Activated effector memory CD4-positive, alpha-beta T cell treated with Interleukin-2 at 50 U/mL for 16 hours (primary cell): ENCODE data around the gene STK32B.
"Not testable (repeated sequence)": the region's sequence is repeated elsewhere in the genome, so short reads cannot be mapped to it uniquely, and the experiment has no call there.

Source experiments
- DNase-seq: peaks from one replicate; pipeline ENCODE4 v3.0.0-alpha.2; 2020

Gene STK32B

DNA sequence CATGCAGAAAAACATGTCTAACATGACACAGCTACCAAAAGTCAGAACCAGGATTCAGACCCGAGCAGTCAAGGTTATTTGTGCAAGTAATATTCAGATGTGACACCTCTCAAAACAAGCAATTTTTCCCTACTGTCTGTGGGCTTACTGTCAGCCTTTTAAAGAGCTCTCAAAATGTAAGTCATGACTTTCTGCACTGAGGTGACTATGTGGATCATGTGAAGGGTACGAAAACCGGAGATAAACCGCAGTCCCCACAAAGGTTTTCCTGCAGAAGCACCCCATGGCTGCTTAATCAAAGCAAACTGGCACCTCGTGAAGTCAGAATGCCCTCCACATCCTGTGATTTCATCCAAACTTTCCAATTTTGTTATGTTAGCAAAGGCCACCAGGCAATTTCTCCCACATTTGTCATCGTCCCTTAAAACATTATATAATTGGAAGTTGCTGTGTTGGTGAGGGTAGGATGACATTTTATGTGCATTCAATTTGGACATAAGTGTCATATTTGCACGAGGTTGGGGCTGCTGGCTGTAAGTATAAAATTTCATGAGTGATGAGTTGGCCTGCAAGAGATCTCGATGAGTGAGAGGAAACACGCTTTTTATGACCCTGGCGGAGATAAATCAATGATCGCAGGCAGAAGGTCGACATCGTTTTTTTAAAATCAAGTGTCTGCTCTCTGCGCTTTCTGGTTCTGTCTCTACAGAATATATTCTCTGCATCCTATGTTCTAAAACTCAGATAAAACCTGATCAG lies 161.2 kb downstream of the STK32B start:
- DNase-seq: no peak

DNA sequence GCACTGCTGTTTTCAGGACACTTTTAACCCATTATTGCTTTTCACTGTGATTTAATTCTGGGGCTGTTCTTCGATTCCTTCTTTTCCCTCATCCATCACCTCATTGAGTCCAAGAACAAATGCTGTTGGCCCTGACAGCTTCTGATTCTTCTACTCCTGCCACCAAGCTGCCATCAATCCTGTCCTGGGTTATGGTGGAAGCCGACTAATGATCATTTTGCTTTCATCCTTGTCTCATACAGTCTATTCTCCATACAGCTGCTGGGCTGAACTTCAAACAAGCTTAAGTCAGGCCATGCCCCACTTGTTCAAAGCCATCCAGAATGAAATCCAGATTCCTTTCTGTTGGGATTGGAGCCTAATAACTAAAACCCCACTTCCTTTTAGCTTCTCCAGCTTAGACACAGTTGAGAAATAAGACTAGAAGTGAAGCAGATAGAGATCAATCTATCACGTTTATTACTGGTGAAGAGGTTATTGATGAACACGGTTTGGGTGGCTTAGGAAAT lies 161.9 kb downstream of the STK32B start:
- DNase-seq: no peak

DNA sequence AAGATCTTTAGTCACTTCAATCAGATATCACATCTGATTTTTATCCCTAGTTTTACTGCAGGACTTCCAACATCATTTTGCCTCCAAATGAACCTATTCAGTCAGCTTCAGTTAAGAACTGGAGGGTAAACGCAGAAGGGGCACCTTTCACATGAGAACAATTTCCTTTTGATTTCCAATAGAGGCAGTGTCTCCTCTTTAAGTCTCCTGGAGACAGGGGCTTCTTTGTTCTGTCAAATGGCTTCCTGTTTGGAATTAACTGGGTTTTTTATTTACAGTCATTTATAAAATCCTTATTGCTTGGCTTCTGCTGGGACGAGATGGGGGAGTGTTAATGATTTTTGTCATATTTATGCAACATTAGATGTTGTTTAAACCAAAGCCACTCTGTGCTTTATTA lies 164.0 kb downstream of the STK32B start:
- DNase-seq: no peak

DNA sequence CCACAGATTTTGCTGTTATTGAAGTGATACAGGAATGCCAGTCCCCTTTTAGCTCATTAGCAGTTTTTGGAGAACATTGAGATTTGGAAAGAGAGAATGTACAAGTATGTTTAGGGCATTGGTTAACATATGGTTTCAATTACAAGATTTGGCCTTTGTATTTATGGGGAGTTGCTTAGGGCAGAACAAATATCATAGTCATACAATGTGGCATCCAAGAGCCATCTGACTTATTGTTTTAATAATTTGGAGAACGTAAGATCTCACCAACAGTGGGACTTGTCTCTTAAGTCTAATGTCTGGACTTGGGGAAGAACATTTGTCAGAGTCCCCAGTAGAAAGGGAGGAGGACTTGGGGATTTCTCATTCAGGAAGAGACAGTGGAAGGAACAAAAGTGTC lies 166.1 kb downstream of the STK32B start:
- no peak for DNase-seq

DNA sequence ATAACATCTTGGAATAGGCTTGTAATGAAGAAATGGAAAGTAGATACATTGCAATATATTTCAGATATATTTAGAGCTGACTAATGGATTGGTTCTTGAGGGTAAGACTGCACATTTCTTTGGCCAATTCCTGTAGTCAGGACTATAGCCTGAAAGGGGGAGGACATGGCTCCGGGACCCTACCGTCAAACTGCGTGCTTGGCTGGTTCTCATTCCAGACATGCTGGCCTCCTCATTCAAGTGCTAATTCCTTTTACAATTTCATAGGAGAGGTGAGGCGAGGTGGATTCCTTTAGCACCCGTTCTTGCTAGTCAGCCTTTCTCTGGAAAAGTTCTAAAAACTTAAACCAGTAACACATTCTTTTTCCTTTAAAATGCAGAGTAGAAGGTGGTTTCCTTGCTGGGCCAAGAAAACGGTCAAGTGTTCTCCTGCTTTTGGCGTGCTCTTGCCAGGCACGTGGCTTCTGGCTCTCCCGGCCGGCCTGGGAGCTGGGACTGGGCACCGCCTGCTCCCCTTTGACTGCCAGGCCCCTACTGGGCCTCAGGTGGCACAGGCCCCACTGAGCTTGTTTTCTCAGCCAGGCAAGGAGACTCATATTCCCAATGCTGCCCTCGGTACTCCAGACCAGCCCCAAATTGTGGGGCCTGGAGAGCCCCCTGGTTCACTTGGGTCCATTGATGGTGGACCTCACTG lies 167.2 kb downstream of the STK32B start:
- no peak for DNase-seq

DNA sequence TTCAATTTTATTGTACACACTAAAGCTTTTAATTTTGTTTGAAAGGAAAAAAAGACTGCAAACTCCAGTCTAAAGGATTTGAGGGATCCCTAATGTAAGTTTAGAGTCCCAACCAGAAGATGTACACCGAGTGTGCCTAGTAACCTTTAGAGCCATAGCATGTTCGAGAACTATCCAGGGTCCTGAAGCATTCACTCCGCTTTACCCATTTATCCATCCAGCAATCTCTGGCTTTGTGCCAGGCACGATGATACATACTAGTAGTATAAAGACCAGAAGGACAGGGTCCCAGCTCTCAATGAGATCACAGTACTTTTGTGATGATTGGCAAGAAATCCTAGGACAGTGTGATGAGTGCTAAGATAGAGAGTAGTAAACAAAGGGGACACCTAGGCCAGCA lies 168.7 kb downstream of the STK32B start:
- no peak for DNase-seq

DNA sequence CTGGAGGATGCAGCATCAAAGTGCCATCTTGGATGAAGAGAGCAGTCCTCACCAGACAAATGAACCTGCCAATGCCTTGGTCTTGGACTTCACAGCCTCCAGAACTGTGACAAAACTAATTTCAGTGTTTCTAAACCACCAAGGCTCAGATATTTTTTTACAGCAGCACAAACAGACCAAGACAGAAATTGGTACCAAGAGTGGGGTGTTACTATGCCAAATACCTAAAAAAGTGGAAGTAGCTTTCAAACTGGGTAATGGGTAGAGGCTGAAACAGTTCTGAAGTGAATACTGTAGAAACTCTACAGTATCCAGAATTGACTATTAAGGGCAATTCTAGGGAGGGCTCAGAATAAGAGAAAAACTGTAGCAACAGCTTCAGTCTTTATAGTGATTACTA lies 170.8 kb downstream of the STK32B start:
- no peak for DNase-seq

DNA sequence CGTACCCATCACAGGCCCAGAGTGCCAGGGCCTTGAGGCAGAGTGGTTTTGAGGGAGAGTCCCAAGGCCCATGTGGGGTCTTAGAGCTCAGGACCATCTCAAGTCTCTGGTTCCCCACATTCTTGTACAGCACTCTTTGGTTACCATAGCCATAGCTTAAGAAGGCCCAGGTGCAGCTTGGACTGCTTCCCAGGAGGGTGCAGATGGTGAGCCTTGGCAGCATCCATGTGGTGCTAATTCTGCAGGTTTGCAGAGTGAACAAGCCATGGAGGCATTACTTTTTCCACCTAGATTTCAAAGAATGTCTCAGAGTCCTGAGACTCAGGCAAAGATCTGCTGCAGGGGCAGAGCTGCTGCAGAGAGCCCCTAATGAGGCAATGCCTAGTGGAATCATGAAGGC lies 171.7 kb downstream of the STK32B start:
- DNase-seq: no peak

DNA sequence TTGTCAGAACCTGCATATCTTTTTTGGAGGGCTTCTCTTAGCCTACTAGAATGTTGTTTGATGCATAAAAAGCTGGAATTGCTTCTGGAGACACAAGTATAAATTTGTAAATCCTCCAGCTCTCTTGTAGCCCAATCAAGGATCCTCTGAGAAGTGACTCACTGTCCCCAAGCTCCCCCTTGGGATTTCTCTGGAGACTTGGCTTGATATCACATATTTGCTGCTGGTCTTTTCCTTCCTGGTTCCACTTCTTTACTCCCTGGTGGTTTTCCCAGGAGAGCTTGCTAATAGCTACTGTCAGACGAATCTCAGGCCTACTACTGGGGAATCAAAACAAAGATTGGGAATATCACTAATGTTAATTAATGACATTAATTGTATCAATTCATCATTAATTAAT lies 173.1 kb downstream of the STK32B start:
- DNase-seq: no peak

DNA sequence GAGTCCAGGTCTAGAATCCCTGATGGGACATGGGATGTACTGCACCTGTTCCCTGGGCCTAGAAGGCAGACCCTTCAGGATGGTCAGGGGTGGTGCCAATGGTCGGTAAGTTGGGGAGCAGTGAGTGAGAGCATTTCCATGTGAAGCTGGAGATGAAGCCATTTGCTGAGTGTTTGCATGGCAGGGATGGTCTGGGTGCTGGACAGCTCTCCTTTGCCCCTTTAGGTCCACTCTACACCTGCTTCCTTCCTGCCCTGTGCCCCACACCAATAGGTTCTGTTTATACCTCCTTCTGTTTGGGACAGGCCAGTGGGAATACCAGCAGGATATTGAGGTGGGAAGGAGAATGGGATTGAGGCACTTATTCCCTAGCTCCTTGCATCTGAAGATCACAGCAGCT lies 181.3 kb downstream of the STK32B start:
- no peak for DNase-seq

DNA sequence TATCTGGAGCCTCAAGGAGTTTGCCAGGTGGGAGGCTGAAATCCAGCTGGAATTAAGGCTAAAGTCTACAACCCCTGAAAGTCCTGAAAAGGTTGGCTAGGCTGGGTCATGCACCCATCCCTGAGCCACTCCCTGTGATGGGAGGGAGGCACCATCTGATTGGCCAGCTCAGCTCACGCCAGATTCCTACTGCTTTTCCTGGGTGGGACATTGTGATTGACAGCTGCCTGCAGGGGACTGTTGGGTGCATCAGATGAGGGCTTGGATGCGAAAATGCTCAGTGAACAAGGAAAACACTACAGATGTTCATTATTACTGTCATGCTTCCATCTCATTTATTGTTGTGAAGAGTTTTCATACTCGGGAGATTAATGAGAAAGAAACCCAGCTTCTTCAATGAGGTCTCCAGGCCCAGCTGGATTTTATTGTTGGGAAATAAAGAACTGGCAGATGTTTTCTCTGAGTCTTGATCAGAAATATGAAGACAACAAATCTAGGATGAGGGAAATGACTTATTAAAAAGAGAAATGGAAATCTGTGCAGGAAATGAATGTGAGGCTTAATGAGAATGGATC lies 185.9 kb downstream of the STK32B start:
- DNase-seq: no peak

DNA sequence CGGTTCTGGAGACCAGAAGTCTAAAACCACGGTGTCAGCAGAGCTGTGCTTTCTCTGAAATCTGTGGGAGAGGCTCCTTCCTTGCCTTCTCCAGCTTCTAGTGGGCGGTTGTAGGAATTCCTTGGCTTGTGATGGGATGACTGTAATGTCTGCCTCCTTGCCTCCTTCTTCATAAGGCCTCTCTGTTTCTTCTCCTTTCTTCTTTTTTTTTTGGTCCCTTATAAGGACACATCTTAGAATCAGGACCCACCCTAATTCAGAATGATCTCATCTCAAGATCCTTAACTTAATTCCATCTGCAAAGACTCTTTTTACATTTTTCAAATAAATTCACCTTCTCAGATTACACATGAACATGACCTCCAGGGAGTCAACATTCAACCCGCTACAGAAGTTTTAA lies 186.9 kb downstream of the STK32B start:
- no peak for DNase-seq

DNA sequence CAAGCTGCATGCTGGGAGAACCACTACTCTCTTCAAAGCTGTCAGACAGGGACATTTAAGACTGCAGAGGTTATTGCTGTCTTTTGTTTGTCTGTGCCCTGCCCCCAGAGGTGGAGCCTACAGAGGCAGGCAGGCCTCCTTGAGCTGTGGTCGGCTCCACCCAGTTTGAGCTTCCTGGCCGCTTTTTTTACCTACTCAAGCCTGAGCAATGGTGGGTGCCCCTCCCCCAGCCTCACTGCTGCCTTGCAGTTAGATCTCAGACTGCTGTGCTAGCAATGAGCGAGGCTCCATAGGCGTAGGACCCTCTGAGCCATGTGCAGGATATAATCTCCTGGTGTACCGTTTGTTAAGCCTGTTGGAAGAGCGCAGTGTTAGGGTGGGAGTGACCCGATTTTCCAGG lies 195.8 kb downstream of the STK32B start:
- DNase-seq: not testable (repeated sequence)

DNA sequence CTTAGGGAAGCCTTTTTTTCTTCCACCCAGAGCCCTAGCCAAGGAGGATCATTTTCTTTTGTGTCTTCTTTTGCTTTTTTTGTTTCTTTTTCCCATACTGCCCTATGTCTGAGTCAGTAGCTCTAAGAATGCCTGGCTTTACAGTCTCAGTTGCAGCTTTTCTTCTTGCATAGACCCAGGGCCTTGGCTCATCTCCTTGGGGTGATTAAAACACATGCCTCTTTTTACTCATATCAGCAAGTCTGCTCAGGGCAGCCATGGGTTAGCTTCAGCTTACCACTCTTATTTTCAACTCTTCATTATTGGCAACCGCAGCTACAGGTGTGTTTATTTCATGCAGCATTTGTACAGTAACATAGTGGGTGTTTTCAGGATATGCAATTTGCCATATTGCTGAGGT lies 196.5 kb downstream of the STK32B start:
- DNase-seq: no peak

DNA sequence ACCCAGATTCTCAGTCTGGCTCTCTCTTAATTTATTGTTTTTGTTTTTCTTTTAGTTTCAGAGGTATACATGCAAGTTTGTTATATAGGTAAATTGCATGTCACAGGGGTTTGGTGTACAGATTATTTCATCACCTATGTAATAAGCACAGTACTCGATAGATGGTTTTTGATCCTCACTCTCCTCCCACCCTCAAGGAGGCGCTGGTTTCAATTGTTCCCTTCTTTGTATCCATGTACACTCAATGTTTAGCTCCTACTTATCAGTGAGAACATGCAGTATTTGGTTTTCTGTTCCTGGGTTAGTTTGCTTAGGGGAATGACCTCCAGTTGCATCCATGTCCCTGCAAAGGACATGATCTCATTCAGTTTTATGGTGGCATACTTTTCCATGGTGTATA lies 198.4 kb downstream of the STK32B start:
- no peak for DNase-seq

DNA sequence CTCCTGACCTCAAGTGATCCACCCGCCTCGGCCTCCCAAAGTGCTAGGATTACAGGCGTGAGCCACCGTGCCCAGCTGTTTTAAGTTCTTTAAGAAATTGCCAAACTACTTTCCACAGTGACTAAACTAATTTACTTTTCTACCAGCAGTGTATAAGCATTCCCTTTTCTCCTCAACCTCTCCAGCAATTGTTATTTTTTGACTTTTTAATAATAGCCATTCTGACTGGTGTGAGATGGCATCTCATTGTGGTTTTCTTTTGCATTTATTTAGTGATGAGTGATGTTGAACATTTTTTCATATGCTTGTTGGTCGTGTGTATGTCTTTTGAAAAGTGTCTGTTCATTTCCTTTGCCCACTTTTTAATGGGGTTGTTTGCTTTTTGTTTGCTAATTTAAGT lies 199.3 kb downstream of the STK32B start:
- not testable (repeated sequence) for DNase-seq

DNA sequence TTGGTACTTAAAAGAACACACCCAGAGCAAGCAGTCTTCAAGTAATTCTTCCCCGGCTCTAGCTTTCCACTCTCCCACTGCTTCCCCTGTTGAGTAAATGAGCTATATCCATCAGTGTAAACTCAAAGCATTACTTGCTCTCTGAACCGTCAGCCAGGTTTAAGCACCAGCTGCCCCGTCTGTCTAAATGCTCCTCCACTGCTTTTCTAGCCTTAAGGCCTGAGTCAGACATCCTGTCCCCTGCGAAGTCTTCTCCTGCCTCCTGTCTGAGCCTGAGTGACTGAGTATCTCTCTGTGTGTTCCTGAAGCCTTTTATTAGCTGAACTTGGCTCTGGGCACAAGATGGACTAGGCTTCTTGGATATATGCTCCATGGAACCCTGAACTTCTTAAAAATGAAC lies 205.1 kb downstream of the STK32B start:
- no peak for DNase-seq

DNA sequence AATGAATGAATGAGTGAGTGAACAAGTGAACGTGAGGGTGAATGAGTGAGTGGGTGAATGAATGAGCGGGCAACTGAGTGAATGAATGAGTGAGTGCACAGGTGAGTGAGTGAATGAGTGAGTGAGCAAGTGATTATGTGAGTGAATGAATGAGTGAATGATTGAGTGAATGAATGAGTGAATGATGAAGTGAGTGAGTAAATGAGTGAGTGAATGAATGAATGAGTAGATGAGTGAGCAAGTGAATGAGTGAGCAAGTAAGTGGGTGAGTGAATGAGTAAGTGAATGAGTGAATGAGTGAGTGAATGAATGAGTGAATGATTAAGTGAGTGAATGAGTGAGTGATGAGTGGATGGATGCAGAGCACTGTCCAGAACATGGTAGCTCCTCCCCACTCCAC lies 205.8 kb downstream of the STK32B start:
- DNase-seq: no peak

DNA sequence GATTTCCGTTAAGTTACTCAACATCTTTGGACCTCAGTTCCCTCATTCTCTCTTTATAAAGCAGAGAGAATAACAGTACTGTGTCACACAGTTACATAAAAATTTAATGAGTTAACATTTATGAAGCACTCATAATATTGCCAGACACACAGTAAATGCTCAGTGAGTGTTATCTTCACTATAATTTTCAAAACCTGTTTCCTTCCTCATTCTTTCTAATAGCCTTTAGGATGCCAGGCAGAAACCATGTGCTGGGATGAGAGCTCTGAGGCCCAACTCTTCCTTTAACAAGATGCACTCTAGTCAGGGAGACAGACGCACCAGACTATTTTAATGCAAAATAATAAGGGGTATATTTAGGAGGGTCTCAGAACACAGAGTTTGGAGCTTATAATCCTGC lies 208.2 kb downstream of the STK32B start:
- no peak for DNase-seq

DNA sequence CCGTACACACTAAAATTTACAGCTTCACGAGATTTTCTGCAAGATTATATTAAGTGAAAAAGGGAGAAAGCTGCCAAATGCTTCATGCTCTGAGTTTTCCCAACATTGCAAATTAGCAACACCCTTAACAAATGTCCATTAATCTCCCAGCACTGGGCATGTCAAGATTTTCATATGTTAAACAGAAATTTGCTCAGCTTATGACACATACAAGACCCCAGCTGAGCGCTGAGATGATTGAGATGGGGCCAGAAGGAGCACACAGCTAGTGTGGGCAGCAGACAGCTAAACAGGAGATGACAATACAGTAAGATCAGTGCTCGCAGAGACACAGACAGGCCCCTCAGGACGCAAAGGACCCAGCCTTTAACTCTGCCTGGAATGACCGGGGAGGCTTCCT lies 208.8 kb downstream of the STK32B start:
- no peak for DNase-seq

DNA sequence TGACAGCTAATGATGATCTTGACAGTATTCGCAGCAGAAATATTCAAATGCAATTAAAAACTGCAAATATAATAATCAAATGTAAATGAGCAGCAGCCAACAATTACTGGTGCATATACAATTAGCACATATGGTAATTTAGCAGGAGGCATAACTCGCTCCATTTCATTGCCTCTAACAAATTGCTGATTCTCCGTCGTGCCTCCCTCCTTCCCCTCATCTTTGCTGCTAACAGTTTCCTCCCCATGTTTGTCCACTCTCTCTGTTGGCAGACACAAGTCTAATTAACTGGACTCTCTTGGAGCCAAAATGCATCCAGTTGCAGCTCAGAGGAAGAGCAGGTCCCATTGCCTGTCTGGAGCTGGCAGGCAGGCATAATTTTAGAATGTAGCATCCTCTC lies 210.6 kb downstream of the STK32B start:
- DNase-seq: no peak

DNA sequence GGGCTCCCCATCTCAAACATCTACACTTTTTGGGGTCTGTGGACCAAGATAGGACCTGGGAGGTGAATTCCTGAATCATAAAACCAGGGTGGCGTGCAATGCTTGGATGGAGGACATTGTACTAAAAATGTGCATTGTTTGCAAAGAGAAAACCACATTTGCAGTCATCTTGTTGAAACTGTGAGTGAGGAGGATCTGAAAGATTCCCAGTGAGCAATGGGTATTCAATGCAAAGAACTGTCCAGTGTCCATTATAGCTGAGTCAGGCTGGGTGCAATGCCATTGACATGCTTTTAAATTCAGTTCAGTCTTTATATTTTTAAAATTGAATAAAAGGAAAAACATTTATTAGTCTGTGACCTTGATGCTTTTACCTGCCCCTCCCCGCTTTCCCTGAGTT lies 215.7 kb downstream of the STK32B start:
- no peak for DNase-seq

DNA sequence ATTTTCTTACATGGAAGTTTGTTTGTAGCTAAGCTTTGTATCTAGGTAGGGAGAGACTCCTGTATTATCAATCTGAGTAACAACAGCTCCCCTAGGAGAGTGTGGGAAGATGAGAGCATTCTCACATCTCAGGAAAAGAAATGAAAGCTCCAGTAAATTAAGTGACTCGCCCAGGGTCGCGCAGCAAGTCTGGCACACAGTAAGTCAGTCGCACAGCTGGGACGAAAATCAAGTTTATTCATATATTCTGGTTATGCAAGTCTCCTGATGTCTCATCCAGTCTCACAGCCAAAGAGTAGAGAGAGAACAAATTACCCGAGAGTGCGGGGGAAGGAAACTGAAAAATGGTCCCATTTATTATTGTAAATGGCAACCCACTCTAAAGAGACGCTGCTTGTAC lies 216.1 kb downstream of the STK32B start:
- no peak for DNase-seq

DNA sequence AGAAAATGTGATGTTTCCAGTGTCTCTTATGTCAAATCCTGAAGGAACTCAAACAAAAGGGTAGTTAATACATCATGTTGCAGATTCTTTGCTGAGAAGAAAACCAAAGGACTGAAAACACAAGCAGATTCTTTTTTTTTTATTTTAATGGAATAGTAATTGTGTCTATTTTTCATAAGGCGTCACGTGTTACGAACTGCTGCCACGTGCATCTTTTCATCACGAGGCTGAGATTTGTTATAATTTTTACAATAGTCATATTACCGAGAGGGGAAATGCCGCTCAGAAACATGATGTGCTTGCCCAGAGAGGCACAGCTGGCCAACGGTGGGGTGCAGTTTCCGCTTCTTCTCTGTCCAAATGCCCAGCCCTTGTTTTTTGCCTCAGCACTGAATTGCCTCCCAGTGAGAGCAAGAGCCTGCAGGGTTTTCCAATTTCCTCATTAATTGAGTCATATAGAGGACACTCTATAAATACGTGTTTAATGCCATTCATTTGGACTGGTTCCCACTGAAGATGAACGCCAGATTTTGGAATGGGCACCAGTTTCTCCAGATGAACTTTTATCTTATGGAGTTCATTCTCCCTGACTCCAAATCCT lies 225.3 kb downstream of the STK32B start:
- no peak for DNase-seq
